Astrocyte (in vitro differentiated cells and primary cell): ENCODE results near the gene CLDN34.

Source experiments
- EZH2 ChIP-seq: IDR thresholded peaks from 2 replicates; pipeline ENCODE4 v1.6.1; 2012; ENCODE audit warnings: mild to moderate bottlenecking, low read length, inconsistent platforms; ENCODE audit not compliant: insufficient read depth
- TF ChIP-seq, protein P1 (sequence below): IDR thresholded peaks from 2 replicates; pipeline ENCODE4 v1.5.1; 2011; ENCODE audit warnings: low read depth, mild to moderate bottlenecking, inconsistent platforms, low read length, moderate library complexity; ENCODE audit not compliant: insufficient read depth

DNA sequence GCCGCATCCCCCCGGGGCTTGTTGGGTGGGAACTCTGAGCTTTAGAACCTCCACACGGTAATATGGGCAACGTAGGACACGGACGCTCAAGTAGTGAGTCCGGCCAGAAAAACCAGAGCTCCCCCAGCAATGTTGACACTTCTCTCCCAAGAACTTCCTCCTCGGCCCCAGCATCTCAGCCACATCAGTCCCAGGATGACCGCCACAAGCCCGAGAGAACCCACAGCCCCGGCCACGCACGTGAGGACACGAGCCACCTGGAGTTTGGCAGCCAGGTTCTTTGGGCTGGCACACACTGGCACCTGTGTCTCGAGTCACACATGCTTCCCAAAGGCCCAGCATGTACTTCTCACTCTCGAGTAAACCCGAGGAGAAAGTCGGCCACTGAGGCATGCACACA lies 16.3 kb downstream of the CLDN34 start:
- TF ChIP-seq, protein P1, sequence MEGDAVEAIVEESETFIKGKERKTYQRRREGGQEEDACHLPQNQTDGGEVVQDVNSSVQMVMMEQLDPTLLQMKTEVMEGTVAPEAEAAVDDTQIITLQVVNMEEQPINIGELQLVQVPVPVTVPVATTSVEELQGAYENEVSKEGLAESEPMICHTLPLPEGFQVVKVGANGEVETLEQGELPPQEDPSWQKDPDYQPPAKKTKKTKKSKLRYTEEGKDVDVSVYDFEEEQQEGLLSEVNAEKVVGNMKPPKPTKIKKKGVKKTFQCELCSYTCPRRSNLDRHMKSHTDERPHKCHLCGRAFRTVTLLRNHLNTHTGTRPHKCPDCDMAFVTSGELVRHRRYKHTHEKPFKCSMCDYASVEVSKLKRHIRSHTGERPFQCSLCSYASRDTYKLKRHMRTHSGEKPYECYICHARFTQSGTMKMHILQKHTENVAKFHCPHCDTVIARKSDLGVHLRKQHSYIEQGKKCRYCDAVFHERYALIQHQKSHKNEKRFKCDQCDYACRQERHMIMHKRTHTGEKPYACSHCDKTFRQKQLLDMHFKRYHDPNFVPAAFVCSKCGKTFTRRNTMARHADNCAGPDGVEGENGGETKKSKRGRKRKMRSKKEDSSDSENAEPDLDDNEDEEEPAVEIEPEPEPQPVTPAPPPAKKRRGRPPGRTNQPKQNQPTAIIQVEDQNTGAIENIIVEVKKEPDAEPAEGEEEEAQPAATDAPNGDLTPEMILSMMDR, result no peak
- no peak for TF ChIP-seq EZH2
